GOT3 (cell line): ENCODE measurements around the gene GSTO1.

Source experiments
- DNase-seq: peaks from one replicate; lab custom pipeline; 2025; ENCODE audit warnings: mixed read lengths; lab: John Stamatoyannopoulos, UW

GSTO1 gene

DNA sequence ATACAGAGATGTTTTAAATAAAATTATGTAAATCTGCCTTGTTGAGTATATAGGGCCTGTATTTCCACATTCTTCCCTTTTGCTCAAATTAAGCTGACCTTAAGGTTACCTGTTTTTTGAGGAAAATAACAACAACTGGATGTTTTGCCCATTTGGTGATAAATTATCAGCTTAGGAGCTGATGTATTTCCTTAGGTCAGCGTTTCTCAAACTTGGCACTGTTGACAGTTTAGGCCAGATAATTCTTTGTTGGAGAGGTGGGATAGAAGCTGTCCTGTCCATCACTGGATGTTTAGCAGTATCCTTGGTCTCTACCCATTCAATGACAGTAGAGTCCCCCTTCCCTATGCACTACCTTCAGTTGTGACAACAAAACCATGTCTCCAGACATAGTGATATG lies 21.5 kb downstream of the GSTO1 start:
- no peak for DNase-seq

DNA sequence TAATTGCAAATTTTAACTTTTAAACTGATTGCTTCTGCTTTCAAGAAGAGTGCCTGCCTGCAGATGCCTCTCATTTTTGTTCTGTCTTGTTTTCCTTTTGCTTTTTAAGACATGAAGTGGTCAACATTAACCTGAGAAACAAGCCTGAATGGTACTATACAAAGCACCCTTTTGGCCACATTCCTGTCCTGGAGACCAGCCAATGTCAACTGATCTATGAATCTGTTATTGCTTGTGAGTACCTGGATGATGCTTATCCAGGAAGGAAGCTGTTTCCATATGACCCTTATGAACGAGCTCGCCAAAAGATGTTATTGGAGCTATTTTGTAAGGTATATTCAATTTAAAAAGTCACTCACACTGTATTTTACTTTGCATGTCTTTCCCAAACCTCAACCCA lies 23.1 kb downstream of the GSTO1 start:
- no peak for DNase-seq

- no peak for DNase-seq
Observed at GRCh38 chr10:104279550-104280259, 25.0 kb downstream of the GSTO1 start.

DNA sequence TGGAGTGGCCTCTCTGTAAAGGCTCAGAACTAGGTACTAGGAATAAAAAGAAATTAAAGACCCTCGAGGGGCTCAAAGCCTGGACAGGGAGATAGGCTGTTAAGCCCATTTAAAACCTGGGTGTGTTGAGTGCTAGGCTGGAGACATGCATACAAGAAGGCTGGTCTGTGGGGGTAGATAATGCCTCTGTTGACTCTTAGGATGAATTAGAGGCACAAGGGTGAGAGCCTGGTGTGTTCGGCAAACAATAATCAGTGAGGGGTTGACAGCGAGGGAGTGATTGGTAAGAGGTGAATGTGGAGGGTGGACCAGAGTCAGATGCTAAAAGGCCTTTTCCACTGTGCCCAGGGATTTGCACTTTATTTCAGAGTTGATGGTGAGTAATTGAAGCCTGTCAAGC lies 27.0 kb downstream of the GSTO1 start:
- no peak for DNase-seq

GRCh38 chr10:104284846-104285245 lies 30.2 kb downstream of the GSTO1 start:
- no peak for DNase-seq

- no peak for DNase-seq
Observed at GRCh38 chr10:104286939-104287338, 32.2 kb downstream of the GSTO1 start.

DNA sequence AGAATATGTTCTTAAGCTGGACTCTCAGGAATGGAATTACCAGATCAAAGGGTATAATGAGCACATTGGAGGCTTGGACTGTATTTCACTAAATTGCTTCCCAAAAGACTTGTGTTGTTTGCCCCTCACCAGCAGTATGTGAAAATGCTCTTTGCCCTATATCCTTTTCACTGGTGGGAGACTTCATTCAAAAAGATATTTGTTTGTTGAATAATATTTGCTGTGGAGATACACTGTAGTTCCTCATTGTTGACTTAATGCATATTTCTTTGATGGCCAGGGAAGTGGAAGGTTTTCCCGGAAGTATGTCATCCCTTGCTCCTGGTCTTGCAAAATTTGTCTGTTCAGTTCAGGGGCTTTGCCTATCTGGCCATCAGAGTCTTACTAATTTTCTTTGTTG lies 33.7 kb downstream of the GSTO1 start:
- DNase-seq = no peak

GRCh38 chr10:104291439-104291951 lies 36.8 kb downstream of the GSTO1 start:
- peak; percentile 64 for DNase-seq

- DNase-seq = no peak
Observed at GRCh38 chr10:104293011-104293410, 38.3 kb downstream of the GSTO1 start.

DNA sequence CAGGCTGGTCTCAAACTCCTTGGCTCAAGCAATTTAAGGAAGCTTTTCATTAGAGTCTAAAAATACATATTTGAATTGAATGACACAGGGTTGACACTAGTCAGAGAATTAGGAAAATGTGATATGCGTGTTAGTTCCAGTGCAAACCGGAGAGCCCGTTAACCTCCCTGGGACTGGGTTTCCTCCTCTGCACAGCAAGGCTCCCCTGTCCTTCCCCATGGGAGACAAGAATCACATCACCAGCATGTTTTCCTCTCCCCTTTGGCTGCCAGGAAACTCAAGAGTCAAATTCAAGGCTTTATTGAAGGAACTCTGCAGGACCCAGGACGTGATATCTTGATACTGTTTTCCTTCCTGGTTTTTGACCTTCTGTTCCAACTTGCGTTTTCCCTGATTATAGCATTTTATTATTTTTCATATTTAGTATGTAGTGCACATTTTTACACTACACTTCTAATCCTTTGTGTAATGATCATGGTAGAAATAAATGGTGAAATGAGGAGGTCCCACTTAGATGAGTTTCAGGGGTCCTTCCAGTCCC lies 39.2 kb downstream of the GSTO1 start:
- no peak for DNase-seq

- DNase-seq = no peak
Observed at GRCh38 chr10:104296687-104297436, 42.2 kb downstream of the GSTO1 start.

GRCh38 chr10:104297697-104298660 lies 43.3 kb downstream of the GSTO1 start:
- DNase-seq = no peak

- DNase-seq = no peak
Observed at GRCh38 chr10:104299031-104299904, 44.6 kb downstream of the GSTO1 start.

DNA sequence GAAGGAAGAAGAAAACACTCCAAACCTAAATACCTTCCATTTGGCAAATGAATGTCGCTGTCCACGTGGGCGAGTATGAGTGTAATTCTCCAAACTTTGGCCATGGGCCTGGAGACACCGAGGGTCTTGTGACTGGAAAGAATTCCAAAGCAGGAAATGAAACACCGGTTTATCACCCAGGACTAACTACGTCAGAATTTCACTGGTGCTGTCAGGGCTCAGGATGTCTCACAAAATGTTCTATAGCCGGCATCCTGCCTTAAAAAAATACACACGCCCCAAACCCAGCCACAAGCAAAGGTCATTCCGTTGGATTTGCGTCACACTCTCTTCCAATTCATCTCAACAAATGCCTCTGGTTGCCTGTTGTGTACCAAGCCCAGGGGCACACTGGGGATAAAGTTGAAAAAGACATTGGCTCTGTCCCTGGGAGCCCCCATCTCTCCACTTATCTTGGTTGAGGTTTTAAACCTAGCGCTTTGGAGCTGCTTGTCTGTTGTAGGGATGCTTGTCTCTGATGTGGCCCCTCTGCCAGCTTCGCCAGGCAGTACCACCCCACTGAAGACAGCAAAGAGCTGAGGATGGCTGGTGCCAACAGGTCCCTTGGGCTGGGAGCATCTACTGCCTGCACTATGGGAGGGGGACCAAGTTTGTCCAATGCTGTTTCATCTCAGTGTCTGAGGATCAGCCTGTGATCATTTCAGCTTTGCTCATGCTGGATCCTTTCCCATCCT lies 45.5 kb downstream of the GSTO1 start:
- no peak for DNase-seq

- peak; percentile 69 for DNase-seq
Observed at GRCh38 chr10:104300736-104301292, 46.1 kb downstream of the GSTO1 start.

DNA sequence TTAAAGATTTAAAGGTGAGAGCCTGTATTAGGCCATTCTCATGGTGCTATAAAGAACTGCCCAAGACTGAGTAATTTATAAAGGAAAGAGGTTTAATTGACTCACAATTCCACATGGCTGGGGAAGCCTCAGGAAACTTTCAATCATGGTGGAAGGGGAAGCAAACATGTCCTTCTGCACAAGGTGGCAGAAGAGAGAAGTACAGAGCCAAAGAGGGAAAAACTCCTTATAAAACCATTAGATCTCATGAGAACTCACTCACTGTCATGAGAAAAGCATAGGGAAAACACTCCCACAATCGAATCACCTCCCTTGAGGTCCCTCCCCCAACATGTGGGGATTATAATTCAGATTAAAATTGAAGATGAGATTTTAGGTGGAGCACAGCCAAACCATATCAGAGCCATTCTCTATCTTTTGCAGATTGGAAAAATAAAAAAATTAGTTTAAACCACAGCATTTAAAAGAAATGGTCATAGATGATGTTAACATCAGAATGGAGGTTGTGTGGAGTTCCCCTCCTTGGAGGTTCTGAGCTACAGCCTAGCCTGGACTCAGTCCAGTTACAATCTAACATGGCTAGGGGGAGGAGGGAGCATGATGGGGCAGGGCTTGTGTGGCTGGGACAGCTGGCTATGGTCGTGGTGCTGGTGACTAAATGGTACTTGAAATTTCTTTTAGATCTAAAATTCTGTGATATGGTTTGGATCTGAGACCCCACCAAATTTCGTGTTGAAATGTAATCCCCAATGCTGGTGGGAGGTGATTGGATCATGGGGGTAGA lies 47.4 kb downstream of the GSTO1 start:
- no peak for DNase-seq

DNA sequence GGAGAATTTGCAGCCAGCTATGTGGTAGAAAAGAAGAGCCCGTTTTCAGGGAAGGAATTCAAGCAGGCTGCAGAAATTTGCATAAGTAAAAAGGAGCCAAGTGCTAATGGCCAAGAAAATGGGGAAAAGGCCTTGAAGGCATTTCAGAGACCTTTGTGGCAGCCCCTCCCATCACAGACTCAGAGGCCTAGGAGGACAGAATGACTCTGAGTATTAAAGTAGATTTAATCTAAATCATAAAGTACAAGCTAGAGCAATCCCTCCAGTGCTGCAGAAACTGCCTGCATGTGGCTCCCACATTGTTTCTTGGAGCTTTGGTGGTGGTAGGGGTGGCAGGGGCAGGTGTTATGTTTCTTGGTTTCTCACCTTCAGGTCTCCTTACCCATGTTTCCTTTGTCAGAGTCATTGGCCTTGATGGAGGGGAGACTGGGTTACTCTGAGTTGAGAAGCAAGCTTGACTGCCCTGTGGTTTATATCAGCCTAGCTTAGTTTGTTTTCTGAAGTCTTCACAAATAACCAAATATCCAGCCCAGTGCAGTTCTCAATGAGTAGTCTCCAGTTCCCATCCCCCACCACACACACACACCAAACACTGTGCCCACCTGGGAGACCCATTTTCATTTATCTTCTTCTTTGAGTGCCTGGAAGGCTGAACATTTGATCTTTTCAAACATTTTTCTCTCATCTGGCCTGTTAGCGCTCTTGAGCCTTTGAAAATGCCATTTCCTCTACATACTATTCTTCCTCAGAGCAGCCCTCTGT lies 49.1 kb downstream of the GSTO1 start:
- no peak for DNase-seq

DNA sequence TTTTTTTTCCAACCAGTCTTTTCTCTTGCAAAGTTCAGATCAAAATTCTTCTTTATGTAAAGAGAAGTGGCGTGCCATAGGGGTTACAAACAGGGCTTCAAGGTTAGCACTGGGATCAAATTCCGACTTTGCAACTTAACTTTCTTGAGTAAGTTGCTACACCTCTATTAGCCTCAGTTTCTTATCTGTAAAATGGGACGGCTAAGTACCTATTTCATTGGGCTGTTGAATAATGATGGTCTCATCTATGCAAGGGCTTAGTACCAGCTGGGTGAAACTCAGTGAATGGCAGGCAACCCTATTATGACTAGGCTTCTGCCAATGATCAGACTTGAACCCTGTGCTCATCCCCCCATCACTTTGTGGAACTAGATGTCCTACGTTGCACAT lies 49.7 kb downstream of the GSTO1 start:
- no peak for DNase-seq
